Panc1 (cell line): ENCODE data around the gene GBE1.

ENCODE experiments used
- CTCF ChIP-seq: fragments of 450-650 bp; IDR thresholded peaks from 2 replicates; pipeline ENCODE4 v1.5.1; 2017; ENCODE audit warnings: mild to moderate bottlenecking
- SIN3A ChIP-seq: IDR thresholded peaks from 2 replicates; pipeline ENCODE4 v1.6.1; 2012; ENCODE audit warnings: low read depth, mild to moderate bottlenecking, low read length, moderate library complexity, borderline replicate concordance; ENCODE audit not compliant: insufficient read depth

DNA sequence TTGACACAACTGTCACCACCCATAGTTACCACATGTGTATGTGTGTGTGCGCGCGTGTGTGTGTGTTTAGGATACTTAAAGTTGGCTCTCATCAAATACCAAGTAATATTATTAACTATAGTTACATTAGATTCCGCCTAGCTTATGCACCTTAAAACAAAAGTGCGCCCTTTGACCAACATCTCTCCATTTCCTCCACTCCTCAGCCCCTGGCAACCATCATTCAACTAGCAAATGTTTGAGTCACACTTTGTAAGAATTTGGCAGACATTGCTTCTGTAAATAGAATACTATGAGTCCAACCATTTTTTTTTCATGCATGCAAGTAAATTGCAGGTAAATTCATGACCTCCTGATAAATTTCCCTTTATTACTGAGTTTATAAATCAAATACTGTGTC, 169.3 kb downstream of the GBE1 start:
- TF ChIP-seq CTCF (no peak), SIN3A (no peak)
